ENCODE results near the gene SYNGR3. TPM values are rescaled to one million over a fixed set of nuclear protein-coding genes. Genes with fewer than 3 reads are reported as not detected.

The SYNGR3 gene
- total and polyA plus RNA-seq, 7 experiments from 2014 or later = 0.49 to 8.8 (median 0.92) TPM

DNA sequence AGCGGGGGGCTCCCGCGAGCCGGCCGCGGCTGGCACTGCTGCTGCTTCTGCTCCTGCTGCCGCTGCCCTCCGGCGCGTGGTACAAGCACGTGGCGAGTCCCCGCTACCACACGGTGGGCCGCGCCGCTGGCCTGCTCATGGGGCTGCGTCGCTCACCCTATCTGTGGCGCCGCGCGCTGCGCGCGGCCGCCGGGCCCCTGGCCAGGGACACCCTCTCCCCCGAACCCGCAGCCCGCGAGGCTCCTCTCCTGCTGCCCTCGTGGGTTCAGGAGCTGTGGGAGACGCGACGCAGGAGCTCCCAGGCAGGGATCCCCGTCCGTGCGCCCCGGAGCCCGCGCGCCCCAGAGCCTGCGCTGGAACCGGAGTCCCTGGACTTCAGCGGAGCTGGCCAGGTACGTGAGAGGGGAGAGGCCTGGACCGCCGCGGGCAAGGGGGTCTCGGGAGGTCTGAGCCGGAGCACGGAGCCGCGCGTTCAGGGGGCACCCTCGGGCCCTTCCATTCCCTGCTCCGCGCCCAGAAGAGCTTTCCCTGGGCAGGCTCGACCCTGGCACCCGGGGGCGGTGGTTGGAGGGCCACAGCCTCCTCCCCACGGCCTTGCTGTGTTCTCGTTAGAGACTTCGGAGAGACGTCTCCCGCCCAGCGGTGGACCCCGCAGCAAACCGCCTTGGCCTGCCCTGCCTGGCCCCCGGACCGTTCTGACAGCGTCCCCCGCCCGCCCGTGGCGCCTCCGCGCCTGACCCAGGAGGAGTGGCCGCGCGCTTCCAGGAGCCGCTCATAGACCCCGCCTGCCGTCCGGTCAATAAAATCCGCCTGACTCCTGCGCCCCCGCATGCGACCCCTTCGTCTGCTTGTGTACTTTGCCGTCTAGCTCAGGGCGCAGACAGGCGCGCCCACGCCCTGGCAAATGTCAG lies 30.4 kb downstream of the SYNGR3 start:
- H3K9me3 ChIP-seq (ENCODE audit: control insufficient read depth in 2 of 3, low read length in 3 of 3) = no peaks in the 10 kb centered on the region
- H3K4me3 ChIP-seq (ENCODE audit: low read length) = no peak overlapping the region
- CTCF ChIA-PET = interaction anchor here (5.0 kb wide), 1 partner anchor 121 kb away, joined by 42 read pairs; no protein-coding TSS in a partner anchor
- no peak overlapping the region for H3K27ac ChIP-seq (ENCODE audit: low read depth, low read length)
- DNase-seq (no peak), ATAC-seq (no peak)
- Mint-ChIP-seq H3K36me3 (no peaks in the 10 kb centered on the region), H3K4me1 (peaks cover 11 to 17% (median 13%) of the 10 kb centered on the region in 7 donors), H3K27ac (no peak overlapping the region), H3K27me3 (peaks cover 7 to 42% (median 15%) of the 10 kb centered on the region in 5 donors), H3K9me3 (peaks cover 0 to 5% (median 0%) of the 10 kb centered on the region in 11 donors), H3K4me3 (peak overlapping the region in 2 of 10 donors; percentile 17 to 46)
- intact Hi-C loops (cut with micrococcal nuclease) = no loop called here
- POLR2A ChIA-PET = interaction anchor here (1.0 to 1.5 kb wide), 2 partner anchors 120 to 135 kb away, joined by 3 read pairs; partner anchors contain the start of gene TRAF7
- H3K36me3 ChIP-seq (ENCODE audit: control insufficient read depth in 2 of 3, insufficient read depth in 3 of 3, low read length in 3 of 3) = no peaks in the 10 kb centered on the region
- peaks cover 0 to 8% of the 10 kb centered on the region in 2 donors for H3K27me3 ChIP-seq (ENCODE audit: control insufficient read depth in 2 of 2, insufficient read depth in 2 of 2, low read length in 2 of 2)
- peaks cover 11 to 15% of the 10 kb centered on the region in 2 donors for H3K4me1 ChIP-seq (ENCODE audit: control insufficient read depth in 2 of 2, insufficient read depth in 2 of 2, low read length in 2 of 2)

DNA sequence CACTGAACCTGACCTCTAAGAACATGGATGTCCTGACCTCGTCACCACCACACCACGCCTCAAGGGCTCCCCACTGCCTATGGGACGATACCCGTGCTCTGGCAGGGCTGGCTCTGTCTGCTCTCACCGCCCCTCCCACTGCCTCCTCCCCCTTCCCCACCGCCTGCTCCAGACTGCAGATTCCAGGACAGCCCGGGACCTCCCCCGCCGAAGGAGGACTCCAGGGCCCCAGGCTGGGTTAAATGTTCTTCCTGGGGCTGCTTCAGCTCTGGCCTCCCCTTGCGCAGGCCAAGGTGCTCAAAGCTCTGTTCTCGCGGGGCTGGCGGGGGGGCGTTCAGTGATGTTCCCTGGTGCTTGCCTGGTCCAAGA lies 32.9 kb downstream of the SYNGR3 start:
- Mint-ChIP-seq H3K27me3 (peaks cover 7 to 54% (median 15%) of the 10 kb centered on the region in 5 donors), H3K27ac (peak overlapping the region in 6 of 9 donors; percentile 13 to 83 (median 66)), H3K4me1 (peaks cover 13 to 26% (median 22%) of the 10 kb centered on the region in 7 donors), H3K4me3 (peak overlapping the region in 9 of 10 donors; percentile 50 to 83 (median 75)), H3K36me3 (no peaks in the 10 kb centered on the region), H3K9me3 (peaks cover 0 to 5% (median 0%) of the 10 kb centered on the region in 11 donors)
- Histone ChIP-seq H3K27me3 (ENCODE audit: control insufficient read depth in 2 of 2, insufficient read depth in 2 of 2, low read length in 2 of 2) (peaks cover 0 to 8% of the 10 kb centered on the region in 2 donors), H3K36me3 (ENCODE audit: control insufficient read depth in 2 of 3, insufficient read depth in 3 of 3, low read length in 3 of 3) (no peaks in the 10 kb centered on the region), H3K27ac (ENCODE audit: low read depth, low read length) (no peak overlapping the region), H3K4me3 (ENCODE audit: low read length) (no peak overlapping the region), H3K9me3 (ENCODE audit: control insufficient read depth in 2 of 3, low read length in 3 of 3) (no peaks in the 10 kb centered on the region), H3K4me1 (ENCODE audit: control insufficient read depth in 2 of 2, insufficient read depth in 2 of 2, low read length in 2 of 2) (peaks cover 14 to 20% of the 10 kb centered on the region in 2 donors)
- peak; percentile 9 for ATAC-seq
- intact Hi-C loops (cut with micrococcal nuclease) = loop anchor here (1.0 kb wide), 10 partner anchors 13 to 479 kb away; partner anchors contain the start of genes NTHL1 (in 2 of the 2), TSC2 (in 2 of the 2), ECI1 (in 1 of the 2) and MLST8 (in 1 of the 2)
- DNase-seq = peak in 2 of 9 donors; percentile 30 to 45
- ChIA-PET POLR2A (interaction anchor here (0.6 to 4.3 kb wide), 4 partner anchors 52 to 132 kb away, joined by 3 to 32 read pairs (median 7); partner anchors contain the start of genes PKD1 and TRAF7), CTCF (interaction anchor here (1.0 to 5.0 kb wide), 5 partner anchors 25 to 132 kb away, joined by 5 to 42 read pairs (median 6); partner anchors contain the start of genes NTHL1 and TSC2)

DNA sequence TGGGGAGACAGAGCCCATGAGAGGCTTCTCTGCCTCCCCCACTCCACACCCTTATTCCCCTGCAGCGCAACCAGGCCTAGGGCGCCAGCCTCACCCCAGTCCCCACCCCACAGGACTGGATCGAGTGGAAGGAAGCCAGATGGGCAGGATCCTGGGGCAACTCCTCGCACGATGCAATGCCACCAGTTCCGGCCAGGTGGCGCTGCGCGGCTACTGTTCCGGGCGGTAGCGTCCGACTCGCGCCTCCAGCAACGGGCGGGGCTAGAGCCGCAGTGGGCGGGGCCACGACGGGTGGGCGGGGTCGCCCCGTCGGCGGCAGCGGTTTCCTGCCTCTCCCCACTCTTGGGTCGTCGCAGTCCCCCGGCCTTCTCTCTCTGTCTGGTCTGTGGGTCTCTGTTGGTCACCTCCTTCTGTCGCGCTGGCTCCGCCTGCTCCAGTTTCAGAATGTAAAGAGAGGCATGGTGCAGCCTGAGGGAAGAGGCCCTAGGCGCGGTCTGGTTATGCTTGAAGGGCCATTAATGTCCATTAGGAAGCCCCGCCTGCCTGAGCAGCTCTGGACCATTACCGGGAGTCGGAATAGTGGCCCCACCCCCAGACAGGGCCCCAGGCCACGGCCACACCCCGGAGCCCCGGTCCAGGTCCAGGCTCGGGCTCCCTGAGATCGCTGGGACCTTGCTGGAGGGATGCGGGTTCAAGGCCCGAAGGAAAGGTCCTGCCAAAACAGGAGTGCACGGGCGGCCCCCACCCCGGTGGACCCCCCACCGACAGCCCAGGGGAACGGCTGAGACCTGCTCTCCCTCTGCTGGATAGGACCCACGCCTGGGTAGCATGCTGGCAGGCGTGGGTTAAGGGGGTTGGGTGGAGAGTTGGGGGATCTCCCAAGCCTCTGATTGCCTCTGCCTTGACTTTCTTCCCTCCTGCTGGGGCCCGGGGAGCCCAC lies 33.6 kb downstream of the SYNGR3 start:
- Histone ChIP-seq H3K4me3 (ENCODE audit: low read length) (peak overlapping the region; percentile 34), H3K36me3 (ENCODE audit: control insufficient read depth in 2 of 3, insufficient read depth in 3 of 3, low read length in 3 of 3) (no peaks in the 10 kb centered on the region), H3K4me1 (ENCODE audit: control insufficient read depth in 2 of 2, insufficient read depth in 2 of 2, low read length in 2 of 2) (peaks cover 14 to 20% of the 10 kb centered on the region in 2 donors), H3K9me3 (ENCODE audit: control insufficient read depth in 2 of 3, low read length in 3 of 3) (no peaks in the 10 kb centered on the region), H3K27ac (ENCODE audit: low read depth, low read length) (peak overlapping the region; percentile 67), H3K27me3 (ENCODE audit: control insufficient read depth in 2 of 2, insufficient read depth in 2 of 2, low read length in 2 of 2) (peaks cover 0 to 8% of the 10 kb centered on the region in 2 donors)
- ATAC-seq (peak; percentile 99), DNase-seq (peak; percentile 88 to 98 (median 93))
- Mint-ChIP-seq H3K9me3 (peaks cover 0 to 5% (median 0%) of the 10 kb centered on the region in 11 donors), H3K27ac (peak overlapping the region; percentile 66 to 95 (median 83)), H3K4me1 (peaks cover 13 to 30% (median 22%) of the 10 kb centered on the region in 7 donors), H3K27me3 (peaks cover 7 to 58% (median 15%) of the 10 kb centered on the region in 5 donors), H3K36me3 (no peaks in the 10 kb centered on the region), H3K4me3 (peak overlapping the region; percentile 56 to 83 (median 76))
- ChIA-PET CTCF (interaction anchor here (0.6 to 5.0 kb wide), 4 partner anchors 18 to 128 kb away, joined by 3 to 42 read pairs (median 6); partner anchors contain the start of genes NTHL1 and TSC2), POLR2A (interaction anchor here (0.6 to 4.3 kb wide), 9 partner anchors 8 to 251 kb away, joined by 3 to 32 read pairs (median 4); partner anchors contain the start of genes EME2, MRPS34, NDUFB10 and PKD1)
- intact Hi-C loops (cut with micrococcal nuclease) = loop anchor here (1.0 kb wide), 10 partner anchors 14 to 478 kb away; partner anchors contain the start of genes NTHL1 (in 2 of the 2), TSC2 (in 2 of the 2), ECI1 (in 1 of the 2) and MLST8 (in 1 of the 2)

DNA sequence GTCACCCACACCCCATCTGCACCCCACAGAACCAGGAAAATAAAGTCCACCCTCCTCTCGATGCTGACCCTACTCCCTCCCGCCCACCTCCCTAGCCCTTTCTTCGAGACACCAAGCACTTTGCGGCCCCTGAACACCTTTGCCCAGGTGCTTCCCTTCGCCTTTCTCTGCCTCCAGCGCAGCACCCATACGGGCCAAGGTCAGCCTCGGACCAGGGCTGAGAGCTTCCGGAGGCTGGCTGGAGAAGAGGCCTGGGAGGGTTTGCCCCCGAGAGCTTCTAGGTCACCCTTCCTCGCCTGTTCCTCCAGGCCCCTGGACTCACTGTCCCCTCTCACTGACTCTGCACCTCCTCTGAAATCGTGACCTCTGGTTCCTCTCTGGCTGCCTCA lies 34.3 kb downstream of the SYNGR3 start:
- H3K27me3 Mint-ChIP-seq = peaks cover 5 to 59% (median 10%) of the 10 kb centered on the region in 5 donors
- POLR2A ChIA-PET = interaction anchor here (0.6 to 4.3 kb wide), 10 partner anchors 9 to 251 kb away, joined by 3 to 32 read pairs (median 4); partner anchors contain the start of genes EME2, MRPS34, NDUFB10 and RPS2
- no peak overlapping the region for H3K27ac ChIP-seq (ENCODE audit: low read depth, low read length)
- intact Hi-C loops (cut with micrococcal nuclease) = no loop called here
- H3K9me3 ChIP-seq (ENCODE audit: control insufficient read depth in 2 of 3, low read length in 3 of 3) = no peaks in the 10 kb centered on the region
- no peak for DNase-seq
- H3K4me3 ChIP-seq (ENCODE audit: low read length) = no peak overlapping the region
- peaks cover 0 to 4% (median 0%) of the 10 kb centered on the region in 11 donors for H3K9me3 Mint-ChIP-seq
- H3K27ac Mint-ChIP-seq = peak overlapping the region in 5 of 9 donors; percentile 31 to 95 (median 57)
- peaks cover 0 to 8% of the 10 kb centered on the region in 2 donors for H3K27me3 ChIP-seq (ENCODE audit: control insufficient read depth in 2 of 2, insufficient read depth in 2 of 2, low read length in 2 of 2)
- CTCF ChIA-PET = interaction anchor here (0.6 to 0.9 kb wide), 4 partner anchors 18 to 131 kb away, joined by 3 read pairs; partner anchors contain the start of gene TRAF7
- ATAC-seq = no peak
- H3K36me3 Mint-ChIP-seq = no peaks in the 10 kb centered on the region
- peaks cover 14 to 20% of the 10 kb centered on the region in 2 donors for H3K4me1 ChIP-seq (ENCODE audit: control insufficient read depth in 2 of 2, insufficient read depth in 2 of 2, low read length in 2 of 2)
- H3K36me3 ChIP-seq (ENCODE audit: control insufficient read depth in 2 of 3, insufficient read depth in 3 of 3, low read length in 3 of 3) = no peaks in the 10 kb centered on the region
- peak overlapping the region in 8 of 10 donors; percentile 25 to 69 (median 53) for H3K4me3 Mint-ChIP-seq
- H3K4me1 Mint-ChIP-seq = peaks cover 13 to 30% (median 23%) of the 10 kb centered on the region in 7 donors

DNA sequence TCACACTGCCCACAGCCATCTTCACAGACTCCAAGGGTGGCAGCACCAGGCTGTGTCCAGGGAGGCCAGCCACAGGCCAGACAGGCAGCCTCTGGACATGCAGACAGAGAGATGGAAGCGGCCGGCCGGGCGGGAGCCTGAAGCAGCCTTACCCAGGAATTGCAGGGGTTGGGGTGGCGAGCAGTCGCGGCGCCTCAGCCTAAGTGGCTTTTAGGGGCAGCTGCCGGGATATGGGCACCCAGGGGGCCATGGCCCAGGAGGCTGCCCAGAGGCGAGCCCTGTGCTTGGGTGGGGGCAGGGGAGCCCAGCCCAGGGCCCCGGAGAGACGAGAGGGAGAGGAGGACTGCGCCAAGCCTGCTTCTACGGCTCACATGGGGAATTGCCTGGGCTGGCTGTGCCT lies 35.5 kb downstream of the SYNGR3 start:
- Histone ChIP-seq H3K27ac (ENCODE audit: low read depth, low read length) (no peak overlapping the region), H3K9me3 (ENCODE audit: control insufficient read depth in 2 of 3, low read length in 3 of 3) (no peaks in the 10 kb centered on the region), H3K27me3 (ENCODE audit: control insufficient read depth in 2 of 2, insufficient read depth in 2 of 2, low read length in 2 of 2) (peaks cover 0 to 8% of the 10 kb centered on the region in 2 donors), H3K4me3 (ENCODE audit: low read length) (no peak overlapping the region), H3K4me1 (ENCODE audit: control insufficient read depth in 2 of 2, insufficient read depth in 2 of 2, low read length in 2 of 2) (peaks cover 14 to 20% of the 10 kb centered on the region in 2 donors), H3K36me3 (ENCODE audit: control insufficient read depth in 2 of 3, insufficient read depth in 3 of 3, low read length in 3 of 3) (no peaks in the 10 kb centered on the region)
- no peak for ATAC-seq
- DNase-seq = no peak
- no peaks in the 10 kb centered on the region for H3K36me3 Mint-ChIP-seq
- H3K9me3 Mint-ChIP-seq = peaks cover 0 to 4% (median 0%) of the 10 kb centered on the region in 11 donors
- ChIA-PET POLR2A (interaction anchor here (1.5 to 4.3 kb wide), 3 partner anchors 60 to 130 kb away, joined by 4 to 32 read pairs (median 7); partner anchors contain the start of genes RPS2 and TRAF7), CTCF (no interaction called here)
- no peak overlapping the region for H3K27ac Mint-ChIP-seq
- peaks cover 4 to 53% (median 9%) of the 10 kb centered on the region in 5 donors for H3K27me3 Mint-ChIP-seq
- H3K4me3 Mint-ChIP-seq = peak overlapping the region in 4 of 10 donors; percentile 29 to 83 (median 38)
- peaks cover 13 to 30% (median 23%) of the 10 kb centered on the region in 7 donors for H3K4me1 Mint-ChIP-seq
- intact Hi-C loops (cut with micrococcal nuclease) = no loop called here
